ENCODE results near the gene TMEM217.
A peak's percentile ranks its signal among the peaks of the same experiment; 100 is the strongest.

Gene TMEM217

DNA sequence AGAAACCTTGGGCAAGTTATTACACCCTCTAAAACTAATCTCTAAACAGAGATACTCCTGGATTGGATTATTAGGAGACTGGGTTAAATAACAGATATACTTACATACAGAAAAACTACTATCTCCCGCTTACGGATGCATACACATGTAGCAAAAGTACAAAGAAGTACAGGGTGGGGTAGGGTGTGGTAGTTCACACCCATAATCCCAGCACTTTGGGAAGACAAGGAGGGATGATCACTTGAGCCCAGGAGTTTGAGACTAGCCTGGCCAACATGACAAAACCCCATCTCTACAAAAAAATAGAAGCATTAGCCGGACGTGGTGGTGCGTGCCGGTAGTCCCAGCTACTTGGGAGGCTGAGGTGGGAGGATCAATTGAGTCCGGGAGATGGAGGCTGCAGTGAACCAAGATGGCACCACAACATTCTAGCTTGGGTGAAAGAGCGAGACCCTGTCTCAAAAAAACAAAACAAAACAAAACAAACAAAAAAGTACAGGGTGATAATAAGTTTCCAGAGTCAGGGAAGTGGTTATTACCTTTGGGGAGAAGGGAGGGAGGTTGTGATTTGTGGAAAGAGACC is 79.9 kb downstream of the TMEM217 start:
- DNase-seq: no peak

DNA sequence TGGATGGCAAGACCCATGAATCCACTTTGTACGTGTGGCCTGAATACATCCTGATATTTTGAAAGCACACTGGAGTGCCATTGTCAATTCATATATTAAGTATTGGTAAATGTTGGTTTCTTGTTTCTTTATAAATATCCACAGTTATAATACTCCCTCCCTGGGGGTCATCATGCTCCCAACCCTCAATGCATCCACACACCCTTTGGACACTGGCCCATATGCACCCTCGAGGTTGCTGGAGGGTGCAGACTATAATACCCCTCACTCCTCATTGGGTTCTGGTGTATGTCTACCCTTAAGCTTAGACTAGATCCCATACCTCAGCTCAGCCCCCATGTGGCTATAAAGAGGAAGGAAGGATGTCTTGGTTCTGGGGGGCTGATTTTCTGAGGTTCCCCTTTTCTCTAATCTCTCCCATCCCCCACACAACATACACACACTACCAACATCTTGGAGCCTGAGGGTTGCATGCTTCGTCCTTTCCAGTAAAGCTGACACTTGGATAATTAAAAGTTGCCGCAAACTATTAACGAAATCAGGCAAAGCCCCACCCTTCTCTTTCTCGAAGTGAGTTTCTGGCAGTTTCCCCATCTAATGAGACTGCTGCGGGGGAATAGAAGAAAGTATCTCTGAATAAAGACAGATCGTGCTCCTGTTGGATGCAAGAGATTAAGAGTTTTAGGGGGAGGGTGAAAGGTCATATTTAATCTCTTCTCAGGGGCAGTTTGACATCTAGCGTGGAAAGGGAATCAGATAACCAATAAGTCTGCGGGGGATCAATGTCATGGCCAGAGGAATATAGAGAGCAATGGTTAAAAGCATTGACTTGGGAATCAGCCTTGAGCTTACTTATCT is 80.6 kb downstream of the TMEM217 start:
- DNase-seq: no peak

DNA sequence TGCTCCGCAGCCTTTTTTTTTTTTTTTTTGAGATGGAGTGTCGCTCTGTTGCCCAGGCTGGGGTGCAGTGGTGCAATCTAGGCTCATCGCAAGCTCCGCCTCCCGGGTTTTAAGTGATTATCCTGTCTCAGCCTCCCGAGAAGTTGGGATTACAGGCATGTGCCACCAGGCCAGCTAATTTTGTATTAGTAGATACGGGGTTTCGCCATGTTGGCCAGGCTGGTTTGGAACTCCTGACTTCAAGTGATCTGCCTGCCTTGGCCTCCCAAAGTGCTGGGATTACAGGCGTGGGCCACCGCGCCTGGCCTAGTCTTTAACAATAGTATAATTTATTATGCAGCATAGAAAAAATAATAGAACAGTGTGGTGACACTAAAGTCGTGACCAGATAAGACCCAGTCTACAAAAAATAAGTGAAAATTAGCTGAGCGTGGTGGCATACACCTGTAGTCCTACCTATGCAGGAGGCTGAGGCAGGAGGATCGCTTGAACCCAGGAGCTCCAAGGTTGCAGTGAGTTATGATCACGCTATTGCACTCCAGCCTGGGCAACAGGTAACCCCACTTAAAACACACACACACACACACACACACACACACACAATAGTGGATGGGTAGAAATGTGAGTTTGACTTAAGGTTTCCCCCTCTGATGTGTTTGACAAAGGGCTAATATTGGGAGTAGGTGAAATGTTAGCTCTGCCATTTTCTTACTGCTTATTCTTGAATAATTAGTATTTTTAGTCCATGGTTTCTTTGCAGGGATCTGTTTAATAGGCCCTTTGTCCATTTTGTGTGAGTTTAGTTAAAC is 81.5 kb downstream of the TMEM217 start:
- no peak for DNase-seq

DNA sequence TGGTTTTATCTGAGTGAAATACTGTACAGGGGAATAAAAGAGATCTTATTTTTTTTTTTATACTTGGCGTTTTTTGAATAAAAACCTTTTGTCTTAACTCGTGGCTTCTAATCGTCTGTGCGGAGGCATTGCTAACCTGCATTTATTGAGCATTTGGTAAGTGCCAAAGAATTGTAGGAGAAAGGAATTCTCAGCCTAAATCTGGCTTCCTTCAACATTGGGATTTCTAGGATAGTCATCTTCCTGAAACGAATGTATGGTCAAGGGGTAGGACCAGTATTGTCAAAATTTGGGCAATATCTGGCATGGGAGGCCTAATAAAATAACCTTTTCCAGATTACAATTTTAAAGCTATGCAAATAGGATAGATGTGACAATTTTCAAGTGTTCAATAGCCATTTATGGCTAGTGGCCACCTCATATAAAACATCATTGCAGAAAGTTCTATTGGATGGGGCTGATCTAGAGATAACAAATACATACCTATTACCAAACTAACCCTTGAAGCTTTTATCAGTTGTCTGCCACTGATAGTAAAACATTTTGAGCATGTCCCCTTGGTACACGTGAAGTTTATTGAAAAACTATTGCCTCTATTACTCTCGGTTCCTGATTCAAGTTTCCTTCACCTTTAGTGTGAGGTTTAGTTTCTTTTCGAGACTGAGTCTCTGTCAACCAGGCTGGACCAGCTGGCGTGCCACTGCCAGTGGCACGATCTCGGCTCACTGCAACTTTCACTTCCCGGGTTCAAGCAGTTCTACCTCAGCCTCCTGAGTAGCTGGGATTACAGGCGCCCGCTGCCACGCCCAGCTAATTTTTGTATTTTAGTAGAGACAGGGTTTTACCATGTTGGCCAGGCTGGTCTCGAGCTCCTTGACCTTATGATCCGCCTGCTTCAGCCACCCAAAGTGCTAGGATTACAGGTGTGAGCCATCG is 82.3 kb downstream of the TMEM217 start:
- DNase-seq: no peak

DNA sequence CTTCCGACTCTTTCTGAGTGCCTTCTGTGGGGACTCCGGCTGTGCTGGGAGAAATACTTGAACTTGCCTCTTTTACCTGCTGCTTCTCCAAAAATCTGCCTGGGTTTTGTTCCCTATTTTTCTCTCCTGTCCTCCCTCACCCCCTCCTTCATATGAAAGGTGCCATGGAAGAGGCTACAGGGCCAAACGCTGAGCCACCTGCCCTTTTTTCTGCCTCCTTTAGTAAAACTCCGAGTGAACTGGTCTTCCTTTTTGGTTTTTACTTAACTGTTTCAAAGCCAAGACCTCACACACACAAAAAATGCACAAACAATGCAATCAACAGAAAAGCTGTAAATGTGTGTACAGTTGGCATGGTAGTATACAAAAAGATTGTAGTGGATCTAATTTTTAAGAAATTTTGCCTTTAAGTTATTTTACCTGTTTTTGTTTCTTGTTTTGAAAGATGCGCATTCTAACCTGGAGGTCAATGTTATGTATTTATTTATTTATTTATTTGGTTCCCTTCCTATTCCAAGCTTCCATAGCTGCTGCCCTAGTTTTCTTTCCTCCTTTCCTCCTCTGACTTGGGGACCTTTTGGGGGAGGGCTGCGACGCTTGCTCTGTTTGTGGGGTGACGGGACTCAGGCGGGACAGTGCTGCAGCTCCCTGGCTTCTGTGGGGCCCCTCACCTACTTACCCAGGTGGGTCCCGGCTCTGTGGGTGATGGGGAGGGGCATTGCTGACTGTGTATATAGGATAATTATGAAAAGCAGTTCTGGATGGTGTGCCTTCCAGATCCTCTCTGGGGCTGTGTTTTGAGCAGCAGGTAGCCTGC is 83.2 kb downstream of the TMEM217 start:
- DNase-seq: no peak

DNA sequence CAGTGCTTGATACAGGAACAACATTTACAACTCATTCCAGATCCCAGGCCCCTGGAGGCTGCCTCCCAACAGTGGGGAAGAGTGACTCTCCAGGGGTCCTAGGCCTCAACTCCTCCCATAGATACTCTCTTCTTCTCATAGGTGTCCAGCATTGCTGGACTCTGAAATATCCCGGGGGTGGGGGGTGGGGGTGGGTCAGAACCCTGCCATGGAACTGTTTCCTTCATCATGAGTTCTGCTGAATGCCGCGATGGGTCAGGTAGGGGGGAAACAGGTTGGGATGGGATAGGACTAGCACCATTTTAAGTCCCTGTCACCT is 83.8 kb downstream of the TMEM217 start:
- DNase-seq: no peak

DNA sequence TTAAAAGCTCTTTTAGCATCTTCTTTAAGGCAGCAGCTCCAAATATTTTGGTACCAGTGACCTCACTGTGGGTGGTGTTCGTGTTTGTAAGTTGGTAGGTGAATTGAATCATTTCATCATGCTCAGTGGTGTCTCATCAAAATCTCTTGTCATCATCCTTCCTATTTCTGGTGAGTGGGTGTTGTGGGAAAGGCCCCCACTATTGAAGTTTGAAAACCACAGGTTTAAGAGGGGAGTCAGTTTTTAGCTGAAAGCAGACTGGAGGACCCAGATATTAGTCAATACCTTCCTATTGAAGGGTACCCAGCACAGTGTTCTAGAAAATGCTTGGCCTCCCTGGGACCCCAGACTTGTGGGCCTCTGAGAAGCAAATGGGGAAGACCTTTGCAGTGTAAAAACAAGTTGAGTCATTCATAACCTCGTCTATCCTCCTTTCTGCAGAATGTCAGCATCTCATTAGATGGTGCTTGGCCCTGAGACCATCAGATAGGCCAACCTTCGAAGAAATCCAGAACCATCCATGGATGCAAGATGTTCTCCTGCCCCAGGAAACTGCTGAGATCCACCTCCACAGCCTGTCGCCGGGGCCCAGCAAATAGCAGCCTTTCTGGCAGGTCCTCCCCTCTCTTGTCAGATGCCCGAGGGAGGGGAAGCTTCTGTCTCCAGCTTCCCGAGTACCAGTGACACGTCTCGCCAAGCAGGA is 84.3 kb downstream of the TMEM217 start:
- DNase-seq: peak; percentile 52

DNA sequence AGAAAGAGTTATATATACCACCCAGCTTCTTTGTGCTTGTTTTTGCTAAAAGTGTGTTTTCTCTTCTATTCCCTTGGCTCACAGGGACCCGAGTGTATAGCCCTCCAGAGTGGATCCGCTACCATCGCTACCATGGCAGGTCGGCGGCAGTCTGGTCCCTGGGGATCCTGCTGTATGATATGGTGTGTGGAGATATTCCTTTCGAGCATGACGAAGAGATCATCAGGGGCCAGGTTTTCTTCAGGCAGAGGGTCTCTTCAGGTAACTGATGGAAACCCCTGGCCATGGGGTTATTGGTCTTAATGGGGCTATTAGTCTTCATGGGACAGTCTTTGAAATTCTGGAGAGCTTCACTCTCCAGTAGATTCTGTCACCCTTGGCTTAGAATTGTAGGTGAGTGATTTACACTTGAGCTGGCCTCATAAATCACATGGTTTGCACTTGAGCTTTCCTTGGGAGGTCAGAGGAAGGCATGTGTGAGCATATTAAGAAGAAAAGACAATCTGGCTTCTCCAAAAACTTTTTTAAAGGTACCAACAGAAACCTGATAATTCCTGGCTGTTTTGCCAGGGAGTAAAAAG is 84.9 kb downstream of the TMEM217 start:
- no peak for DNase-seq

DNA sequence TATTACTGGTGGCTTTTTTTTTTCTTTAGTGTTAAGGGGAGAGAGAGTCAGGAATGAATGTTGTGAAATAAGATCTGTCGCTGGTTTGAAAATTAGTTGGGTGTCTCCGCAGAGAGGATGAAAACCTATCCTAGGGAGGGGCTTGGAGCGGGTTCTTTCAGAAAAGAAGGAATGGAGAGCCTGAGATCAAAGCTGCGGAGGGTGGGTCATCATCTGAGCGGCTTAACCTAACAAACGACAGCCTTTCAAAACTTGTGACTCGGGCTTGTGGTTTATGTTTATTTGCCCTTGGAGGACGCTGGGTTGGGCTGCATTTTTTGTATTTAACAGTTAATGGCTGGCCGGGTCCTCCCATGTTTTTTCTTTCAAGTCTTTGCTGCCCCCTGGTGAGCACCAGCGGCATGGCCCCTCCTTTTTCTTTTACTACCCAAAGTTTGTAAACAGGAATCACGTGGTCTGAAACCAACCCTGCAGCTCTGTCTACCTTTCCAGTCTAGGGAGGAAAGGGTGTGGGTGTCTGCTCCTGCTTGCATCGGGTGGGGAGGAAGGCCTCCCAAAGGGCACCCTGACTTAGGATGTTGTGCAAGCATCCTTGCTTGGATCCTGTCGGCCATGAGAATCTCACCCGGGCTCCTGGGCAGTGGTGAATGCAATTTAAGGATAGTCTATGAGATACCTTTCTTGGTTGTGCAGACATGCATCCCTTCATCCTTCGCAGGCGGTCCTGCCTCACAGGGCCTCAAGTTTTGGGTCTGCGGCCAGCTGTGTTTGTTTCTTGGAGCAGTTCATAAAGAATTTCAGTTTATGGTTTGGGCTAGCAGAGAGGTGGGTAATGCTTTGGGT is 85.8 kb downstream of the TMEM217 start:
- DNase-seq: peak; percentile 91

DNA sequence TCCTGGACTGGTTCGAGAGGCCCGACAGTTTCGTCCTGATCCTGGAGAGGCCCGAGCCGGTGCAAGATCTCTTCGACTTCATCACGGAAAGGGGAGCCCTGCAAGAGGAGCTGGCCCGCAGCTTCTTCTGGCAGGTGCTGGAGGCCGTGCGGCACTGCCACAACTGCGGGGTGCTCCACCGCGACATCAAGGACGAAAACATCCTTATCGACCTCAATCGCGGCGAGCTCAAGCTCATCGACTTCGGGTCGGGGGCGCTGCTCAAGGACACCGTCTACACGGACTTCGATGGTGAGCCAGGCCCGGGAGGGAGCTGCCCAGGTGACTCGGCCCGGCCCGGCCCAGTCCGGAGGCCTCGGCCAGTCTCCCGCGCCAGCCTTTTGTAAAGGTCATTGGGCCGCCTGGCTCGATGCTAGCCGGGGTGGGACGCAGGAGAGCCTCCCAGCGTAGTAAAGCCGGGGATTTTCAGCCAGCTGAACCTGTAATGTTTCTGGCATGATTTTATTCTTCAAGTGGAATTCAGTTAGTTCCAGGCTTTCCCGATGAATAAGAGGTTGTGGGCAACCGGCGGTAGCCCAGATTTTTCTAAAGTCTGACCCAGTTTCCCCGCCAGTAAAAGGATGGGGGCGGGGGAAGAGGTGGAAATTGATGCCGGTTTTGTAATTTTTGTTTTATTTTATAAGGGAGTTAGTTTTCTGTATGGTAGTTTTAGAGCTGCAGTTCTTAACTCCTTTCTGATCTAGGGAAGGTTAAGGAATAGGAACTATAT is 86.6 kb downstream of the TMEM217 start:
- DNase-seq: peak; percentile 44

DNA sequence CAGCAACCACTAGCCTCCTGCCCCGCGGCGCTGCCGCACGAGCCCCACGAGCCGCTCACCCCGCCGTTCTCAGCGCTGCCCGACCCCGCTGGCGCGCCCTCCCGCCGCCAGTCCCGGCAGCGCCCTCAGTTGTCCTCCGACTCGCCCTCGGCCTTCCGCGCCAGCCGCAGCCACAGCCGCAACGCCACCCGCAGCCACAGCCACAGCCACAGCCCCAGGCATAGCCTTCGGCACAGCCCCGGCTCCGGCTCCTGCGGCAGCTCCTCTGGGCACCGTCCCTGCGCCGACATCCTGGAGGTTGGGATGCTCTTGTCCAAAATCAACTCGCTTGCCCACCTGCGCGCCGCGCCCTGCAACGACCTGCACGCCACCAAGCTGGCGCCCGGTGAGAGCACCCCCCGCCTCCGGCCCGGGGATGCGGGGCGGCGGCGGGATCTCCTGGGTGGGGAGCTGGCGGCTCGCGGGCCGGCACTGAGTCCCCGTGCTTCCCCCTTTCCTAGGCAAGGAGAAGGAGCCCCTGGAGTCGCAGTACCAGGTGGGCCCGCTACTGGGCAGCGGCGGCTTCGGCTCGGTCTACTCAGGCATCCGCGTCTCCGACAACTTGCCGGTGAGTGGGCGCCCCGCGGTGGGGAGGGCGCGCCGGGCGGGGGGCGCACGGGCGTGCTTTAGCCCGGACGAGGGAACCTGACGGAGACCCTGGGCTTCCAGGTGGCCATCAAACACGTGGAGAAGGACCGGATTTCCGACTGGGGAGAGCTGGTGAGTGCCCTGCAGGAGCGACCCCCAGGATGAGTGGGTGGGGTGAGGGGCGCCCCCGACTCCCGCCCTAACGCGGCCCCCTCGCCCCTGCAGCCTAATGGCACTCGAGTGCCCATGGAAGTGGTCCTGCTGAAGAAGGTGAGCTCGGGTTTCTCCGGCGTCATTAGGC is 87.4 kb downstream of the TMEM217 start:
- peak; percentile 50 for DNase-seq

DNA sequence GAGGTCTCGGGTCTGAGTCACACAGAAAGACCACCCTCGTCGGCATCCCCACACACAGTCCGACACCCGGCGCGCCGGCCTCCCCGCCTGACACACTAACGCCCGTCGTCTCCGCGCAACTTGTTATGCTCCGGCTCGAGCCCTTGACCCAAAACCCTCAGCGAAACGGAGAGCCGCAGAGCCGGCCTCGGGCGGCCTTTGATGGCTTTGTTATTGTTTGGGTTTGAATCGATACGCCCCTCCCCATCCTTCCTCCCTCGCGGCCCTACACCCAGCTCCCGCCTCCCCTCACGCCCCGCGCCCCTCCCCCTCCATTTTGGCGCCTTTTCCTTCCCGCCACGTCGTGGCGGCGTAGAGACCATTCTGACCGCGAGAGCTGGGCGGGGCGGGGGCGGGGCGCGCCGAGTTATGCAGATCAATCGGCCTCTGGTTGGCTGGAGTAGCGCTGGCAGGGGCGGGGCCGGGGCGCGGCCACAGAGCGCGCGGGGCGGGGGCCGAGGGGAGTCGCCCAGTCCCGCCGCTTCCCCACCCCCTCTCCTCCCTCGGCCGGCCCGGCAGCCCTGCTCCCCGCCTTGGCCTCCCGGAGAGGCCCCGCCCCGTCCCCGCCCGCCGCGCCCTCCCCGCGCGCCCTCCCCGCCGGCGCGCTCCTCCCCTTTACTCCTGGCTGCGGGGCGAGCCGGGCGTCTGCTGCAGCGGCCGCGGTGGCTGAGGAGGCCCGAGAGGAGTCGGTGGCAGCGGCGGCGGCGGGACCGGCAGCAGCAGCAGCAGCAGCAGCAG is 88.3 kb downstream of the TMEM217 start, which contains the start of gene PIM1:
Gene PIM1 (plus strand): TSS at position 657 of the 777 bp plus-strand sequence. CDS start 424 bp downstream, outside the sequence.
- peak; percentile 99 for DNase-seq

DNA sequence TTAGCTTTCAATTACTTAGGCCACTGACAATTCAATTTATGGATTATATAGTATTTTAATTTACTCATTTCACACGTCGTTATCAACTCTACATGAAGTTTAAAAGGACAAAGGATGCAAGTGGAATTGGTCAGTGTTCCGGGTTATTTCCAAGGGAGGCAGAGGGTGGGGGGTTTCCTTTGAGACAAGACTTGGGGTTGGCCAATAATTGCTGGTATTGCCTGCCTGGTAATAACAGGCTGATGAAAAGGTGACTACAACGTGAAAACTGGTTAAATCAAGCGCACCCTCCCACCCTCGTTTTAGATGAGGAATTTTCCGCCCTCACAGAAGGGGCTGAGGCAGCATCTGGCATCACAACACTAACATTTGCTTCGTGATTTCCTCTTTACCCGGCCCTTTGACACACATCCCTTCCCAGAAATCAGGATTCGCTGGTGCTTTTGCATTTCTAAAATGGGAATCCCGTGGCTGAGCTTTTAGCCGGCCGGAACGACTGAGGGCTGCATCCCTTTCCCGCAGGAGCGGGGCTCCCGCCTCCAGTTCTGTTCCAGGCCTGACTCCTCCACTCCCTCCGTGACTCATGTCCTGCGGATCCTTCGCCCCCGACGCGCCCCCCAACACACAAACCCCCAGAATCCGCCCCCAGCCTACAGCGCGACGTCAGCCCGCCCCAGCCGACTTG is 89.0 kb downstream of the TMEM217 start:
- peak; percentile 83 for DNase-seq

DNA sequence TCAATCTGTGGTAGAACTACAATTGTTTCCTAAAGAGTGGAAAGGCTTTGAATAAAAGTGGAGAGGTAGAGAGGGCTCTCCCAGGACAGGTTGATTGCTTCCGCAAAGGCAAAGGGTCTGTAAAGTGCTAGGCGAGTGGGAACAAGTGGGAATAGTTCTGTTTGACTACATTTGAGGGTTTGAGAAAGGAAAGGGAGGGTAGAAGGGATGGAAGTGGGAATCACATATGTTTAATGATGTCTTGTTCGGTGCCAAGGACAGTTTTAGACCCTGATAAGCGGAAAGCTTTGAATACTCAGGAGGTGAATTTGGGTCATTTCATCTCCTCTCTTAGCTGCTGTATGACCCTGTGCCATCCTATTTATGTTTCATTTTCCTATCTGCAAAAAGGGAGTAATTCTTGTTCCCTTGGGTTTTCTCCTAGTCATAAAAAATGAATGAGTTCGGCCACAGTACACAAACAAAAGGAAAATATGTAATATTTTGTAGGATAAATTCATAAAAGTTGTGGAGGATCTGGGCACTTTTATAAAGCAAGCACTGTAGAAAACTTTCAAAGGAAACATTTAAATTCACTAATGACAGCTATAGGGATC is 89.7 kb downstream of the TMEM217 start:
- no peak for DNase-seq

DNA sequence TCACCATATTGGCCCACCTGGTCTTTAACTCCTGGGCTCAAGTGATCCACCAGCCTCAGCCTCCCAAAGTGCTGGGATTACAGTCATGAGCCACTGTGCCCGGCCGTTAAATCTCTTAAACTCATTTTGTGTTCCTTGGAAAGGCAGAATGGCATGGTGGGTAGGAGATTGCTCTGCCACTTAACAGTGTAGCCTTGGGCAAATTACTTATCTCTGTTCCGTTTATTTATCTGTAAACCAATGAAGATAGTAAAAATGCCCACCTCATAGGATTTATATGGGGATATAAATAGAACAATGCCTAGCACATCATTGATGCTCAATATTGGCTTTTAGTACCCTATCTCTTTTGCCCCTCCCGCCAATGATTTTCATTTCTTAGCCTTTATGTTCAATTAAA is 95.2 kb downstream of the TMEM217 start:
- no peak for DNase-seq

All from activated CD8-positive, alpha-beta memory T cell treated with anti-CD3 and anti-CD28 coated beads, Interleukin-2, amount 50 U/mL, for 4 hours (primary cell).